ENCODE data around the gene TMPRSS9. TPM values are rescaled to one million over a fixed set of nuclear protein-coding genes. Genes with fewer than 3 reads are reported as not detected.

Gene TMPRSS9
- total and polyA plus RNA-seq, 2 of the 13 experiments (the other 11 are each of a cell fraction or from before 2014, with no cell fraction given) = 2.5 to 5.2 TPM

DNA sequence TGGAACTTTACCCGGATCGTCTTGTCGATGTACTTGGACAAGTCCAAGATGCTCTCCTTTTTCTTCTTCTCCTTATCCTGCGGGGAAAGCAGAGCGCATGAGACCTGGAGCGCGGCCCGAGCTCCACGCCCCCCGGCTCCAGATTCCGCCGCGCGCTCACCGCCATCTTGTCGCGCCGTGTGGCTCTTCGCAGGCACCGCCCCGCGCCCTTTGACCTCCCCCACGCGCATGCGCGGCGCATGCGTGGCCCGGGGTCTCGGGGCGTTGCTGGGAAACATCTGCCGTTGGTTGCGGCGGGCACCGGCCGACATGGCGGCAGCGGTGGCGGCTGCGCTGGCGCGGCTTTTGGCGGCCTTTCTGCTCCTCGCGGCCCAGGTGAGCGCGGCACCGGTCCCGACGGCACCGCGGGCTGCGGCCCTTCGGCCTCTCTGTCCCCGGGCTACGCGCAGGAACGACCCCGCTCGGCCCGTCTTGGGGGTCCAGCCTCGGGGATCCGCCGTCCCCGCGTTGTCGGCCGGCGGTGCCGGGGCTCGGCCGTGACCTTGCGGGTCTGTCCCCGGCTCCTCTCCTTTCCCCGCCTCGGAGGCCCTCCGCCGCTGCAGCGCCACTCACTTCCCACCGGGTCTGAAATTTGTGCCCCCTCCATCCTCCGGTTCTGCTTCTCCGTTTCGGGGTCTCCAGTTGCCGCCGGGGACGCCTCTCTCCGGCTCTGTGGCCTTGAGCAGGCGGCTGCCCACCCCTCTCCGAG lies 31.5 kb upstream of the TMPRSS9 start, which contains the start of the genes LSM7 and SPPL2B:
Gene LSM7 (minus strand): TSS at position 186 of the 748 bp plus-strand sequence. CDS start 20 bp downstream, at position 166.
Gene SPPL2B (plus strand): TSS at position 284 of the 748 bp plus-strand sequence. CDS start 26 bp downstream, at position 310.
- FAIRE-seq (no peak), ATAC-seq (peak; percentile 49), DNase-seq (ENCODE audit: low spot score) (peak; percentile 72)
- peak within 1 kb of the TSS; percentile 82 for H3K27ac ChIP-seq (ENCODE audit: extremely low read length, insufficient read depth, low read length)
- H3K4me1 ChIP-seq (ENCODE audit: insufficient read depth, low read length) = peaks cover 55% of the 10 kb centered on the region
- ChIA-PET CTCF (ENCODE audit: low intra/inter-chr PET ratio, low total read pairs) (no interaction called here), POLR2A (interaction anchor here (0.6 to 3.4 kb wide), 4 partner anchors 11 to 352 kb away, joined by 3 to 35 read pairs (median 4); no protein-coding TSS in a partner anchor)
- no peaks in the 10 kb centered on the region; a peak in 1 of 5 replicates for H3K27me3 ChIP-seq (ENCODE audit: control insufficient read depth in 1 of 2, insufficient read depth in 2 of 2, low read length in 2 of 2)
- H3K79me2 ChIP-seq (ENCODE audit: insufficient read depth, low read length) = peaks cover 38% of the 10 kb centered on the region
- 0% methylated on average over 45 of the region's 89 CpGs for WGBS (ENCODE audit: low lambda C conversion rate)
- peak within 1 kb of the TSS; percentile 87 to 94 (median 89) for H3K4me3 ChIP-seq (replicated peaks in 1 of 3; ENCODE audit: insufficient read depth in 1 of 3, low read depth in 2 of 3, low read length in 3 of 3)
- peak within 1 kb of the TSS; percentile 97 for H3K9ac ChIP-seq (ENCODE audit: insufficient read depth, low read depth, low read length)
- intact Hi-C loops (cut with micrococcal nuclease; ENCODE audit: unreplicated experiment) = no loop called here
- in situ Hi-C loops (cut with HindIII; ENCODE audit: extremely low pct_ligation_motif_present, low pct_unique_long_range_greater_than_20kb) = no loop called here
- H3K9me3 ChIP-seq (ENCODE audit: low read length) = no peaks in the 10 kb centered on the region
- H3K4me2 ChIP-seq (ENCODE audit: low read depth, low read length) = peak within 1 kb of the TSS; percentile 95
- BruUV-seq (replicated peaks) = TSS peak; percentile 75
- H2AFZ ChIP-seq (ENCODE audit: low read length) = no peak within 1 kb of the TSS
- peaks cover 7 to 27% of the 10 kb centered on the region in 2 experiments; a peak in 3 of 5 replicates for H3K36me3 ChIP-seq (replicated peaks in 1 of 2; ENCODE audit: control insufficient read depth in 1 of 2, insufficient read depth in 2 of 2, low read length in 2 of 2)
- H4K20me1 ChIP-seq (ENCODE audit: insufficient read depth, low read length) = 0 out of 2 replicates have a peak, but pooled peaks cover 2% of the 10 kb centered on the region
- TF ChIP-seq, protein P1, sequence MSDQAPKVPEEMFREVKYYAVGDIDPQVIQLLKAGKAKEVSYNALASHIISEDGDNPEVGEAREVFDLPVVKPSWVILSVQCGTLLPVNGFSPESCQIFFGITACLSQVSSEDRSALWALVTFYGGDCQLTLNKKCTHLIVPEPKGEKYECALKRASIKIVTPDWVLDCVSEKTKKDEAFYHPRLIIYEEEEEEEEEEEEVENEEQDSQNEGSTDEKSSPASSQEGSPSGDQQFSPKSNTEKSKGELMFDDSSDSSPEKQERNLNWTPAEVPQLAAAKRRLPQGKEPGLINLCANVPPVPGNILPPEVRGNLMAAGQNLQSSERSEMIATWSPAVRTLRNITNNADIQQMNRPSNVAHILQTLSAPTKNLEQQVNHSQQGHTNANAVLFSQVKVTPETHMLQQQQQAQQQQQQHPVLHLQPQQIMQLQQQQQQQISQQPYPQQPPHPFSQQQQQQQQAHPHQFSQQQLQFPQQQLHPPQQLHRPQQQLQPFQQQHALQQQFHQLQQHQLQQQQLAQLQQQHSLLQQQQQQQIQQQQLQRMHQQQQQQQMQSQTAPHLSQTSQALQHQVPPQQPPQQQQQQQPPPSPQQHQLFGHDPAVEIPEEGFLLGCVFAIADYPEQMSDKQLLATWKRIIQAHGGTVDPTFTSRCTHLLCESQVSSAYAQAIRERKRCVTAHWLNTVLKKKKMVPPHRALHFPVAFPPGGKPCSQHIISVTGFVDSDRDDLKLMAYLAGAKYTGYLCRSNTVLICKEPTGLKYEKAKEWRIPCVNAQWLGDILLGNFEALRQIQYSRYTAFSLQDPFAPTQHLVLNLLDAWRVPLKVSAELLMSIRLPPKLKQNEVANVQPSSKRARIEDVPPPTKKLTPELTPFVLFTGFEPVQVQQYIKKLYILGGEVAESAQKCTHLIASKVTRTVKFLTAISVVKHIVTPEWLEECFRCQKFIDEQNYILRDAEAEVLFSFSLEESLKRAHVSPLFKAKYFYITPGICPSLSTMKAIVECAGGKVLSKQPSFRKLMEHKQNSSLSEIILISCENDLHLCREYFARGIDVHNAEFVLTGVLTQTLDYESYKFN (CRISPR knock-in tag; conservative IDR thresholded peaks at IDR 0.05) = no peak
- TF ChIP-seq KLF13 (CRISPR knock-in tag; IDR thresholded peaks at IDR 0.05) (no peak), HOXD1 (CRISPR knock-in tag; IDR thresholded peaks at IDR 0.05) (no peak), RBM39 (IDR thresholded peaks at IDR 0.05; ENCODE audit: low read depth, low read length, poor library complexity, severe bottlenecking) (peak; percentile 84), KAT8 (CRISPR knock-in tag; IDR thresholded peaks at IDR 0.05) (peak; percentile 92), ZNF724P (CRISPR knock-in tag; IDR thresholded peaks at IDR 0.05; ENCODE audit: borderline replicate concordance) (peak; percentile 59; the same call in 1 of the 2 replicates), ZNF501 (CRISPR knock-in tag; IDR thresholded peaks at IDR 0.05) (peak; percentile 52; the same call in 1 of the 2 replicates), SALL2 (CRISPR knock-in tag; IDR thresholded peaks at IDR 0.05) (0 out of 2 replicates have a peak, but pooled peaks have one; percentile 30)
- TF ChIP-seq, protein P2, sequence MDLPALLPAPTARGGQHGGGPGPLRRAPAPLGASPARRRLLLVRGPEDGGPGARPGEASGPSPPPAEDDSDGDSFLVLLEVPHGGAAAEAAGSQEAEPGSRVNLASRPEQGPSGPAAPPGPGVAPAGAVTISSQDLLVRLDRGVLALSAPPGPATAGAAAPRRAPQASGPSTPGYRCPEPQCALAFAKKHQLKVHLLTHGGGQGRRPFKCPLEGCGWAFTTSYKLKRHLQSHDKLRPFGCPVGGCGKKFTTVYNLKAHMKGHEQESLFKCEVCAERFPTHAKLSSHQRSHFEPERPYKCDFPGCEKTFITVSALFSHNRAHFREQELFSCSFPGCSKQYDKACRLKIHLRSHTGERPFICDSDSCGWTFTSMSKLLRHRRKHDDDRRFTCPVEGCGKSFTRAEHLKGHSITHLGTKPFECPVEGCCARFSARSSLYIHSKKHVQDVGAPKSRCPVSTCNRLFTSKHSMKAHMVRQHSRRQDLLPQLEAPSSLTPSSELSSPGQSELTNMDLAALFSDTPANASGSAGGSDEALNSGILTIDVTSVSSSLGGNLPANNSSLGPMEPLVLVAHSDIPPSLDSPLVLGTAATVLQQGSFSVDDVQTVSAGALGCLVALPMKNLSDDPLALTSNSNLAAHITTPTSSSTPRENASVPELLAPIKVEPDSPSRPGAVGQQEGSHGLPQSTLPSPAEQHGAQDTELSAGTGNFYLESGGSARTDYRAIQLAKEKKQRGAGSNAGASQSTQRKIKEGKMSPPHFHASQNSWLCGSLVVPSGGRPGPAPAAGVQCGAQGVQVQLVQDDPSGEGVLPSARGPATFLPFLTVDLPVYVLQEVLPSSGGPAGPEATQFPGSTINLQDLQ (CRISPR knock-in tag; IDR thresholded peaks at IDR 0.05) = 0 out of 2 replicates have a peak, but pooled peaks have one; percentile 40
- TF ChIP-seq, protein P3, sequence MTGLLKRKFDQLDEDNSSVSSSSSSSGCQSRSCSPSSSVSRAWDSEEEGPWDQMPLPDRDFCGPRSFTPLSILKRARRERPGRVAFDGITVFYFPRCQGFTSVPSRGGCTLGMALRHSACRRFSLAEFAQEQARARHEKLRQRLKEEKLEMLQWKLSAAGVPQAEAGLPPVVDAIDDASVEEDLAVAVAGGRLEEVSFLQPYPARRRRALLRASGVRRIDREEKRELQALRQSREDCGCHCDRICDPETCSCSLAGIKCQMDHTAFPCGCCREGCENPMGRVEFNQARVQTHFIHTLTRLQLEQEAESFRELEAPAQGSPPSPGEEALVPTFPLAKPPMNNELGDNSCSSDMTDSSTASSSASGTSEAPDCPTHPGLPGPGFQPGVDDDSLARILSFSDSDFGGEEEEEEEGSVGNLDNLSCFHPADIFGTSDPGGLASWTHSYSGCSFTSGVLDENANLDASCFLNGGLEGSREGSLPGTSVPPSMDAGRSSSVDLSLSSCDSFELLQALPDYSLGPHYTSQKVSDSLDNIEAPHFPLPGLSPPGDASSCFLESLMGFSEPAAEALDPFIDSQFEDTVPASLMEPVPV (CRISPR knock-in tag; IDR thresholded peaks at IDR 0.05) = peak; percentile 67; the same call in 1 of the 2 replicates
- TF ChIP-seq, protein P4, sequence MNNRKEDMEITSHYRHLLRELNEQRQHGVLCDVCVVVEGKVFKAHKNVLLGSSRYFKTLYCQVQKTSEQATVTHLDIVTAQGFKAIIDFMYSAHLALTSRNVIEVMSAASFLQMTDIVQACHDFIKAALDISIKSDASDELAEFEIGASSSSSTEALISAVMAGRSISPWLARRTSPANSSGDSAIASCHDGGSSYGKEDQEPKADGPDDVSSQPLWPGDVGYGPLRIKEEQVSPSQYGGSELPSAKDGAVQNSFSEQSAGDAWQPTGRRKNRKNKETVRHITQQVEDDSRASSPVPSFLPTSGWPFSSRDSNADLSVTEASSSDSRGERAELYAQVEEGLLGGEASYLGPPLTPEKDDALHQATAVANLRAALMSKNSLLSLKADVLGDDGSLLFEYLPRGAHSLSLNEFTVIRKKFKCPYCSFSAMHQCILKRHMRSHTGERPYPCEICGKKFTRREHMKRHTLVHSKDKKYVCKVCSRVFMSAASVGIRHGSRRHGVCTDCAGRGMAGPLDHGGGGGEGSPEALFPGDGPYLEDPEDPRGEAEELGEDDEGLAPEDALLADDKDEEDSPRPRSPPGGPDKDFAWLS (CRISPR knock-in tag; IDR thresholded peaks at IDR 0.05; ENCODE audit: borderline replicate concordance) = no peak
- TF ChIP-seq, protein P5, sequence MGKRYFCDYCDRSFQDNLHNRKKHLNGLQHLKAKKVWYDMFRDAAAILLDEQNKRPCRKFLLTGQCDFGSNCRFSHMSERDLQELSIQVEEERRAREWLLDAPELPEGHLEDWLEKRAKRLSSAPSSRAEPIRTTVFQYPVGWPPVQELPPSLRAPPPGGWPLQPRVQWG (CRISPR knock-in tag; IDR thresholded peaks at IDR 0.05; ENCODE audit: borderline replicate concordance, low read depth) = no peak
